Nephron (organoid): Measurements from ENCODE around the gene PREPL.

Experiments used
- H3K27ac Mint-ChIP-seq, 3 experiments: 2 replicates each; pipeline ENCODE4 v1.8.0; 2020; ENCODE audit warnings: mixed read lengths in 3 of 3, mild to moderate bottlenecking in 2 of 3, moderate library complexity in 1 of 3
- H3K27me3 Mint-ChIP-seq: 2 replicates; pipeline ENCODE4 v1.8.0; 2021; ENCODE audit warnings: low read depth, mild to moderate bottlenecking, moderate library complexity, mixed read lengths
- H3K36me3 Mint-ChIP-seq: 2 replicates; pipeline ENCODE4 v1.8.0; 2020; ENCODE audit warnings: low read depth, mixed read lengths
- H3K4me1 Mint-ChIP-seq: 2 replicates; pipeline ENCODE4 v1.8.0; 2020; ENCODE audit warnings: mixed read lengths
- H3K4me3 Mint-ChIP-seq, 3 experiments: 2 replicates each; pipeline ENCODE4 v1.8.0; 2020; ENCODE audit warnings: mild to moderate bottlenecking in 3 of 3, mixed read lengths in 3 of 3, moderate library complexity in 2 of 3
- H3K9me3 Mint-ChIP-seq: 2 replicates; pipeline ENCODE4 v1.8.0; 2020; ENCODE audit warnings: mixed read lengths
- TF ChIP-seq, protein P1 (sequence below), 3 experiments: fragments of 200-600 bp; sonication (generic); IDR thresholded peaks; one replicate each; pipeline ENCODE4 v1.5.0; 2021; ENCODE audit warnings: antibody characterized with exemption in 3 of 3; ENCODE audit not compliant: unreplicated experiment in 3 of 3

PREPL gene

DNA sequence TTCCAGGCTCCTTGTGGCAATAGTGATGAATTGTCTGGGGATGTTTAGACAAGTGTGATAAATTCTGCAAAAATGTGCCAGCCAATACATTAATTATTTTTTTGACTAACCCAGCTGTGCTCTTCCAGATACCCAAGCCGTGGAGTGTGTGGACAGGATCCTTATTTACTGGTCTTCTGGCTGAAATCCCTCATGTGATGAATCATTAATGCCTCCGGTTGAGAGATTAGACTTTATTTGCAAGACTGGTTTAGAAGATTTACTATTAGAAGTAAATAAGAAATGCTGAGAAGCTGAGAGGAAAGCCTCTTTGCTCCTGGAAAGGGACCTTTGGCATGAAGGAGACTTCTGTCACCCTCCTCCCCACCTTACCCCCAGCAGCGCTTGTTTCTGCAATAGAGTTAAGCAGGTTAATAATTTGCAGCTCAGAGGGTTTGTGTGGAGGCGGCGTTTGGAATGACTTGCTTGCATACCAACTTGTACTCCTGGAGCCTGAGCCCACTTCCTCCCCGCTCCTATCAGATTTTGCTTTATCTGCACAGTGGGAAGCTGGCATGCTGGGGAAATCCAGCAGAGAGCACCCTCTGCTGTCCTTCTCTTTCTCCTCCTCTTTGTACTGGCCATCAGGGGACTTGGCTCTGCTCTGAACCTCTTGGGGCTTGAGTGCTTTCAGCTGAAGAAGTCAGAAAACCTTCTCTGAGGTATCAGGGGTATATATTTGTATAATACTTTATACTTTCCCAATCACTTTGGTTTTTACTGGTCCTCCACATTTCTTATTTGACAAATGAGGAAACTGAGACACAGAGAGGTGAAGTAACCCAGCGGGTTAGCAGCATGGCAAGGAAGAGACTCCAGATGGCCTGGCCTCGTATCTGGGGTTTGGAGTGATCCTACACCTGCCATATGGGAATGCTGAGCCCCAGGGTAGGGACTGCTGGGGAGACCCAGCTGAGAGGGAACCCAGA, 69.7 kb downstream of the PREPL start:
- TF ChIP-seq, protein P1, sequence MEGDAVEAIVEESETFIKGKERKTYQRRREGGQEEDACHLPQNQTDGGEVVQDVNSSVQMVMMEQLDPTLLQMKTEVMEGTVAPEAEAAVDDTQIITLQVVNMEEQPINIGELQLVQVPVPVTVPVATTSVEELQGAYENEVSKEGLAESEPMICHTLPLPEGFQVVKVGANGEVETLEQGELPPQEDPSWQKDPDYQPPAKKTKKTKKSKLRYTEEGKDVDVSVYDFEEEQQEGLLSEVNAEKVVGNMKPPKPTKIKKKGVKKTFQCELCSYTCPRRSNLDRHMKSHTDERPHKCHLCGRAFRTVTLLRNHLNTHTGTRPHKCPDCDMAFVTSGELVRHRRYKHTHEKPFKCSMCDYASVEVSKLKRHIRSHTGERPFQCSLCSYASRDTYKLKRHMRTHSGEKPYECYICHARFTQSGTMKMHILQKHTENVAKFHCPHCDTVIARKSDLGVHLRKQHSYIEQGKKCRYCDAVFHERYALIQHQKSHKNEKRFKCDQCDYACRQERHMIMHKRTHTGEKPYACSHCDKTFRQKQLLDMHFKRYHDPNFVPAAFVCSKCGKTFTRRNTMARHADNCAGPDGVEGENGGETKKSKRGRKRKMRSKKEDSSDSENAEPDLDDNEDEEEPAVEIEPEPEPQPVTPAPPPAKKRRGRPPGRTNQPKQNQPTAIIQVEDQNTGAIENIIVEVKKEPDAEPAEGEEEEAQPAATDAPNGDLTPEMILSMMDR (IDR thresholded peaks at IDR 0.05; ENCODE audit: unreplicated experiment in 3 of 3): peak; percentile 50 to 63 (median 52)
- Mint-ChIP-seq H3K27ac (peak overlapping the region; percentile 36 to 96 (median 96)), H3K36me3 (peaks cover 3% of the 10 kb centered on the region), H3K4me1 (peaks cover 13% of the 10 kb centered on the region), H3K4me3 (peak overlapping the region in 2 of 3 experiments; percentile 15 to 26), H3K9me3 (no peaks in the 10 kb centered on the region), H3K27me3 (no peaks in the 10 kb centered on the region)

DNA sequence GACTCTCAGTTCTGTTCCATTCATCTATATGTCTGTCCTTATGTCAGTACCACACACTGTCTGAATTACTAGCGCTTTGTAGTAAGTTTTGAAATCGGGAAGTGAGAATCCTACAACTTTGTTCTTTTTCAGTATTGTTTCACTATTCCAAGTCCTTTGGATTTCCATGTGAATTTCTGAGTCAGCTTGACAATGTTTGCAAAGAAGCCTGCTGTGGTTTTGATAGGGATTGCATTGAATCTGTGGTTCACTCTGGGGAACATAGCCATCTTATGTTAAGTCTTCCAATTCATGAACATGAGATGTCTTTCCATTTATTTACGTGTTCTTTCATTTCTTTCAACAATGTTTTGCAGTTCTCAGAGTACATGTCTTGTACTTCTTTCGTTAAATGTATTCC, 71.0 kb downstream of the PREPL start:
- H3K9me3 Mint-ChIP-seq: no peaks in the 10 kb centered on the region
- H3K4me1 Mint-ChIP-seq: peaks cover 13% of the 10 kb centered on the region
- H3K27ac Mint-ChIP-seq: peak overlapping the region; percentile 36 to 96 (median 66)
- peaks cover 3% of the 10 kb centered on the region for H3K36me3 Mint-ChIP-seq
- H3K27me3 Mint-ChIP-seq: no peaks in the 10 kb centered on the region
- TF ChIP-seq, protein P1 (IDR thresholded peaks at IDR 0.05; ENCODE audit: unreplicated experiment in 3 of 3): no peak
- no peak overlapping the region for H3K4me3 Mint-ChIP-seq

DNA sequence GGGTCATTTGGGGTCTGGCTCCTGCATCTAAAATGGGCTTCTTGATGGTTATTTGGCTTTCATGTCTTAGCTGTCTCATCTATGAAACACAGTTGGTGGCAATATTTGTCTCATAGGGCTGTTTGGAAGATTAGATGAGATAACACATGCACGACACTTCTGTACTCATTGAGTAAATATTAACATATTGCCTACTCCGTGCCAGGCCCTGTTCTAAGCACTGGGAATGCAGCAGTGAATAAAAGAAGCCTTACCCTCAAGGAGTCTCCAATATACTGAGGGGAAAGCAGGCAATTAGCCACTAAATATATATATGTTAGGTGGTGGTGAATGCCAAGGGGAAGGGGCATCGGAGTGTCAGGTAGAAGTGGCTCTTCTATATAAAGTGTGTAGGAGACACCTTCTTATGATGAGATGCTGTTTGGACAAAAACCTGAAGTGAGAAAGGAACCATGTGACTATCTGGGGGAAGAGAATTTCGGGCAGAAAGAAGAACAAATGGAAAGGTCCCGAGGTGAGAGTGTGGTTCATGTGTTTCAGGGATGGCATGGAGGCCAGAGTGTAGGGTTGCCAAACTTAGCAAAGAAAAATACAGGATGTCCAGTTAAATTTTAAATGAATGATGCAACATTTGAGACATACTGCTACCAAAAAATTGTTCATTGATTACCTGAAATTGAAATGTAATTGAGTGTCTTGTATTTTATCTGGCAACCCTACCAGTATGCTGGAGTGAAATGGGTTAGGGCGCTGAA, 74.2 kb downstream of the PREPL start:
- peak overlapping the region in 2 of 3 experiments; percentile 4 to 31 for H3K27ac Mint-ChIP-seq
- peaks cover 3% of the 10 kb centered on the region for H3K36me3 Mint-ChIP-seq
- H3K9me3 Mint-ChIP-seq: no peaks in the 10 kb centered on the region
- no peaks in the 10 kb centered on the region for H3K27me3 Mint-ChIP-seq
- no peak overlapping the region for H3K4me3 Mint-ChIP-seq
- peaks cover 13% of the 10 kb centered on the region for H3K4me1 Mint-ChIP-seq
- TF ChIP-seq, protein P1 (IDR thresholded peaks at IDR 0.05; ENCODE audit: unreplicated experiment in 3 of 3): no peak

DNA sequence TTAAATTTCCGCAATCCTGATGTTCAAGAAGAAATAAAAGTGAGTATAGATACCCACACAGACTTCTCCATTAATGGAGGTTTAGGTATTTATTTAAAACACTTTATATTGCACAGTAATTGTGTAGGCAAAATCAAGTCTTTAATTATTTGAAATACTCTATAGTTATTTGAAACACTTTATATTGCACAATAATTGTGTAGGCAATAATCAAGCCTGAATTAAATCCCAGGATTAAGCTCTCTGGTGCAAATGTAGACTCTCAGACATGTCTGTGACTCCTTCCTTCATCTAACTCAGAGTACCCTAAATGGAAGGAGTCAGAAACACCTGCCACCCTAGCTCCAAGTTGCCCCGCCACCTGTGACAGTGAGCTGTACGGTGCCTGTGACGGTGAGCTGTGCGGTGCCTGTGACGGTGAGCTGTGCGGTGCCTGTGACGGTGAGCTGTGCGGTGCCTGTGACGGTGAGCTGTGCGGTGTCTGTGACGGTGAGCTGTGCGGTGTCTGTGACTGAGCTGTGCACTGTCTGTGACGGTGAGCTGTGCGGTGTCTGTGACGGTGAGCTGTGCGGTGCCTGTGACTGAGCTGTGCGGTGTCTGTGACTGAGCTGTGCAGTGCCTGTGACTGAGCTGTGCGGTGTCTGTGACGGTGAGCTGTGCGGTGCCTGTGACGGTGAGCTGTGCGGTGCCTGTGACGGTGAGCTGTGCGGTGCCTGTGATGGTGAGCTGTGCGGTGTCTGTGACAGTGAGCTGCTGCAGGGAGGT, 75.0 kb downstream of the PREPL start:
- H3K4me3 Mint-ChIP-seq: no peak overlapping the region
- TF ChIP-seq, protein P1 (IDR thresholded peaks at IDR 0.05; ENCODE audit: unreplicated experiment in 3 of 3): no peak
- H3K27me3 Mint-ChIP-seq: no peaks in the 10 kb centered on the region
- no peaks in the 10 kb centered on the region for H3K9me3 Mint-ChIP-seq
- H3K27ac Mint-ChIP-seq: peak overlapping the region in 2 of 3 experiments; percentile 4 to 31
- peaks cover 3% of the 10 kb centered on the region for H3K36me3 Mint-ChIP-seq
- peaks cover 7% of the 10 kb centered on the region for H3K4me1 Mint-ChIP-seq

DNA sequence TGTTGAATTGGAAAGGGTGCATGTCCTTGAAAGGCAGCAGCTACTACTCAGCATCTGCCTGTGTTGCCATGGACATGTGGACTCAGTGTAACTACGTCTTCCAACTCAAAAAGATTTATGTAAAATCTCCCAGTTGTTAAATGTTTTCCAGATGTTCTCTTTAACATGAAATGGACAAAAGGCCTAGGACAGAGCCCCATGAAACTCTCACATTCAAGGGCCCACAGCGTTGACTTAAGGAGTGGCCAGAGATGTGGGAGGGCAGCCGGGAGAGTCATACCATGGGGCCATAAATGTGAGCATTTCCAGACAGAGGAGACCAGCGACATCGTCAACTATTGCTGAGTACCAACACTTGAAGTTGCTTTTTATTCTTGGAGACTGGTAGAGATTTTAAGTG, 76.1 kb downstream of the PREPL start:
- no peaks in the 10 kb centered on the region for H3K27me3 Mint-ChIP-seq
- H3K27ac Mint-ChIP-seq: peak overlapping the region in 1 of 3 experiments; percentile 67
- no peaks in the 10 kb centered on the region for H3K4me1 Mint-ChIP-seq
- TF ChIP-seq, protein P1 (IDR thresholded peaks at IDR 0.05; ENCODE audit: unreplicated experiment in 3 of 3): no peak
- H3K4me3 Mint-ChIP-seq: no peak overlapping the region
- H3K9me3 Mint-ChIP-seq: no peaks in the 10 kb centered on the region
- no peaks in the 10 kb centered on the region for H3K36me3 Mint-ChIP-seq
